Fibroblast of skin of back (primary cell): ENCODE measurements around the gene ZNF93. TPM values are rescaled to one million over a fixed set of nuclear protein-coding genes. Genes with fewer than 3 reads are reported as not detected.
A peak's percentile ranks its signal among the peaks of the same experiment; 100 is the strongest.
"Not testable (repeated sequence)": the region's sequence is repeated elsewhere in the genome, so short reads cannot be mapped to it uniquely, and the experiment has no call there.

Experiments
- DNase-seq: peaks from one replicate; pipeline ENCODE4 v3.0.0-alpha.2; 2013
- polyA plus RNA-seq, 2 experiments: library from polyadenylated mRNA; unstranded; fragments of 120-200 nt; gene quantifications; one replicate each; pipeline ENCODE4 v1.2.1, GENCODE V29; 2013; ENCODE audit not compliant: insufficient read length in 2 of 2

ZNF93 gene
- polyA plus RNA-seq (2013, experiment 1 of 2; ENCODE audit: insufficient read length): 10.5 TPM
- 5.7 TPM for polyA plus RNA-seq (2013, experiment 2 of 2; ENCODE audit: insufficient read length)

DNA sequence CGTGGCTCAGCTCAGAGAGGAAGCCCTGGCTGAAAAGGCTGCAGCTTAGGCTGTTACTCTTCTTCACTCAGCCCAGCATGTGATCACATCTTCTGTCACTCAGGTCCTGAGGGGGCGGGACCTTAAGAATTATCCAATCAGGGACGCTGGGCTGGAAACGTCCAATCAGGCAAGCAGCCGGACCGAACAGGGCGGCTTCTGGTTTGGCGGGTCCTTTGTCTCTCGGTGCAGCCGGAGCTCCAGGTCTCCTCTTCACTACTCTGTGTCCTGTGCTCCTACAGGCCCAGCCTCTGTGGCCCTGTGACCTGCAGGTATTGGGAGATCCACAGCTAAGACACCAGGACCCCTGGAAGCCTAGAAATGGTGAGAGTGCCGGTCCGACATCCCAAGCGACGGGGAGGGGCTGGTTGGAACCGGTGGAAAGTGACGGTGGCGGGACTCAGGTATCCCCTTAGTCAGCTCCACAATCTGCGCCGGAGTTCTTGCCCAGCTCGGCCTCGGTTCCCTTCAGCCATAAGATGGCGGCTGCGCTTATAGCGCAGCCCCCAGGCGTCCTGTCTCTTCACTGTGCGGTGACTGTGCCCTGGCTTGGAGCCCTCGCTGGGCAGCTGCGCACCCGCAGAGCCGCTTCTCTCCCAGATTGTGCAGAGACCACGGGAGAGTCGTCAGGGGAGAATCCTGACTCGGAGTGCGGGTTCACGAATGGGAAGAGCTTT lies at the start of gene ZNF93:
TSS of gene ZNF93 (plus strand) at position 218 of the 716 bp plus-strand sequence. CDS start at position 361, 143 bp downstream.
- DNase-seq: peak; percentile 98

DNA sequence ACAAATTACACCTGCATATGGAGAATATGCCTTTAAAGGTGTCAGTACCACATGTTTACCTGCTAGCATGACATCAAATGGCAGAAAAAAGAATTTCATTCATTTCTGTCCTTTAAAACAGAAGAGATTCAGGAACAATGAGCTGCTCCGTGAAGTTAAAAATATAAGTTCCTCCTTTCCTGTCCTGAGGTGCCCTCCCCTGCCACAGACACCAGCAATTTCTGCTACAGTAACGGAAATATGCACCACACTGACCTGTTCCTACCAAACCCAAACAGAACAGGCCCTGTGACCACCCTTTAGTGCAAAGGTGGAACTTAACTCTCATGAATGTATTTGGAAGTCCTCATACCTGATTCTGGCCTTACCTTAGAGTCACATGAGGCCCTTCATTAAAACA lies 49.0 kb upstream of the ZNF93 start:
- DNase-seq: not testable (repeated sequence)

DNA sequence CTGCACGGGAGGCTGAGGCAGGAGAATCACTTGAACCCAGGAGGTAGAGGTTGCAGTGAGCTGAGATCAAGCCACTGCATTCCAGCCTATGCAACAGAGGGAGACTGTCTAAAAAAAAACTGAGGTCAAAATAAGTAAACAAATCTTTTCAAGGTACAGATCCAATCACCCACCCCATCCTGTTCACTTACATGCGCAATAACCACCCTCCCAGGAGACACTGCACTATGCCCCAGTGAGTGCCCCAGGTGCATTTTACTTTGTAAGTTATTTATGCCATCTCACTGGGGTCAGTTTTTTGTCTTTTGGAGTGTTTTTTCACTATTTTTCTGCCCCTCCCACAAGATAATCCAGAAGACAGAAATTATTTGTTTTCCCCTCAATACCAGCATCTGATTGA lies 42.0 kb upstream of the ZNF93 start:
- no peak for DNase-seq

DNA sequence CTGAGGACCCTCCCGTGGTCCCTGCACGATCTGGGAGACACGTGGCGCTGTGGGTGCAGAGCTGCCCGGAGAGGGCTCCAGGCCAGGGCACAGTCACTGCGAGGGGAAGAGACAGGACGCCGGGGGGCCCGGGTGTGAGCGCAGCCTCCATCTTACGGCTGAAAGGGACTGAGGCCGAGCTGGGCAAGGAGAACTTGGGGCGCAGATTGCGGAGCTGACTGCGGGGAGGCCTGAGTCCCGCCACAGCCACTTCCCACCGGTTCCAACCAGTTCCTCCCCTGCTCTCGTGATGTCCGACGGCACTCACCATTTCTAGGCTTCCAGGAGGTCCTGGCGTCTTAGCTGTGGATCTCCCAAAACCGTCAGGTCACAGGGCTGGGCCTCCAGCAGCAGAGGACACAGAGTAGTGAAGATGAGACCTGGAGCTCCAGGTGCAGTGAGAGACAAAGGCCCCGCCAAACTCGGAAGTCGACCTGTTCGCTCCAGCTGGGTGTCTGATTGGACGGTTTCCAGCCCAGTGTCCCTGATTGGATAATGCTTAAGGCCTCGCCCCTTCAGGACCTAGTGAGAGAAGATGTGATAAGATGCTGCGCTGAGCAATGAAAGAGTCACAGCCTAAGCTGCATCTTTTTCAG lies 39.9 kb upstream of the ZNF93 start:
- DNase-seq: no peak

DNA sequence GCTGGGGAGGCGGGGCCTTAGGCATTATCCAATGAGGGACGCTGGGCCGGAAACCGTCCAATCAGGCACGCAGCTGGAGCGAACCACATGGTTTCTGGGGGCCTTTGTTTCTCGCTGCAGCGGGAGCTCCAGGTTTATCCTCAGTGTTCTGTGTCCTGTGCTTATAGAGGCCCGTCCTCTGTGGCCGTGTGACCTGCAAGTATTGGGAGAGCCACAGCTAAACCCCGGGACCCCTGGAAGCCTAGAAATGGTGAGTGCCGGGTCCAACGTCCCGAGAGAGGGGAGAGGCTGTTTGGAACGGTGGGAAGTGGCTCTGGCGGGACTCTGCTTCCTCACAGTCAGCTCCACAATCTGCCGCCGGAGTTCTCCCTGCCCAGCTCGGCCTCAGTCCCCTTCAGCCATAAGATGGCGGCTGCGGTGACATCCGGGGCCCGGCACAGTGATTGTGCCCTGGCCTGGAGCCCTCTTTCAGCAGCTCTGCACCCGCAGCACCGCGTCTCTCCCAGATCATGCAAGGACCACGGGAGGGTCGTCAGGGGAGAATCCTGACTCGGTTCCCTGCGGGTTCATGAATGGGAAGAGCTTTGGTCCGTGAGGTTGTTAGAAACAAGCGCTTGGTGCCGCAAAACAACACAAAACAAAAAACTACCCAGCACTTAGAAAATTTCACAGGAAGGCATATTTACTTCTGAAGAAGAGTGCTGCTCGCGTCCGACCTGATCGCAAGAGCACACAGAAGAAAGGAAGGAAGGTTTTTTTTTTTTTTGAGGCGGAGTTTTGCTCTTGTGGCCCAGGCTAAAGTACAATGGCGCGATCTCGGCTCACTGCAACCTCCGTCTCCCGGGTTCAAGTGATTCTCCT lies 34.8 kb upstream of the ZNF93 start, which contains the start of gene ZNF253:
TSS of gene ZNF253 (plus strand) at position 133 of the 861 bp plus-strand sequence. CDS start at position 248, 115 bp downstream.
- peak; percentile 96 for DNase-seq

DNA sequence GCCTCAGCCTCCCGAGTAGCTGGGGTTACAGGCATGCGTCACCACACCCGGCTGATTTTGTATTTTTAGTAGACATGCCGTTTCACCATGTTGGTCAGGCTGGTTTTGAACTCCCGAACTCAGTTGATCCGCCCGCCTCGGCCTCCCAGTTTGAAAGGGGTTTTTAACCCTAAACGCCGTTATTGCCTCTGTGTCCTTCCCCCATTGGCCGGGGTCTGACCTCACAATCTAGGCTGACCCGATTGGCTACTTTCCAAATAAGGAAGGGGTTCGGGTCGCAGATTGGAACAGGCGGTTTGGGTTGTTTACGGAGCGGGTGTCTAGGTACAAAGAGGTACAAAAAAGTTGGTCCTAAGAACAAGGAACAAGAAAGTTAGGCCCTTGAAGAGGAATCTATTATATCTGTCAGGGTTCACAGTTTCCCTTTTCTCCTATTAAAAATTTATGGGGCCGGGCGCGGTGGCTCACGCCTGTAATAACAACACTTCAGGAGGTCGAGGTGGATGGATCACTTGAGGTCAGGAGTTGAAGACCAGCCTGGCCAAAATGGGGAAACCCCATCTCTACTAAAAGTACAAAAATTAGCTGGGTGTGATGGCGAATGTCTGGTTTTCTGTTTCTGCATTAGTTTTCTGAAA lies 34.0 kb upstream of the ZNF93 start:
- DNase-seq: peak; percentile 9

DNA sequence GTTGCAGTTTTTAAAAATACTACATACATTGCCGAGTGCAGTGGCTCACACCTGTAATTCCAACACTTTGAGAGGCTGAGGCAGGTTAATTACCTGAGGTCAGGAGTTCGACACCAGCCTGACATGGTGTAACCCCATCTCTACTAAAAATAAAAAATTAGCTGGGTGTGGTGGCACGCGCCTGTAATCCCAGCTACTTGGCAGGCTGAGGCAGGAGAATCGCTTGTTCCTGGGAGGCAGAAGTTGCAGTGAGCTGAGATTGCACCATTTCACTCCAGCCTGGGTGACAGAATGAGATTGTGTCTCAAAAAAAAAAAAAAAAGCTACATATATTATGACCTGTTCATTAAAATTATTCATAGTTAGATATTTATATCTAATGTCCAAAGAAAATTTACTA lies 30.7 kb upstream of the ZNF93 start:
- not testable (repeated sequence) for DNase-seq

DNA sequence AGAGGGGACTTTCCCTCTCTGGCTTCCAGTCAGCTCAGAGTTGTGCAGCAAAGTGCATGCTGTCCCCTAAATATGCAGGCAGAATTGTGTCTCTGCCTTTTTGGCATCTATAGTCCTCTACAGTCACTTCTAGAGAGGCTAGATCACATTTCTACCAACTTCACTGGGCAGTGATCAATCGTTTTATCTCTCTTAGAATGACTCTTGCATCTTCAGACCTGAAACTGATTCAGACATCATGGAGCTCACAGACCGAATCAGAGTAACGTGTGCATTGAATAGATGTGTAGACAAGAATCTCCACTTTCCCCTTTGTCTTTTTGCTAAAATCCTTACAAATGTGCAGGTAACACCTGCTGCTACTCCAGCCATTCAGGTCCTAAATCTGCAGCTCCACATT lies 28.8 kb upstream of the ZNF93 start:
- DNase-seq: no peak

DNA sequence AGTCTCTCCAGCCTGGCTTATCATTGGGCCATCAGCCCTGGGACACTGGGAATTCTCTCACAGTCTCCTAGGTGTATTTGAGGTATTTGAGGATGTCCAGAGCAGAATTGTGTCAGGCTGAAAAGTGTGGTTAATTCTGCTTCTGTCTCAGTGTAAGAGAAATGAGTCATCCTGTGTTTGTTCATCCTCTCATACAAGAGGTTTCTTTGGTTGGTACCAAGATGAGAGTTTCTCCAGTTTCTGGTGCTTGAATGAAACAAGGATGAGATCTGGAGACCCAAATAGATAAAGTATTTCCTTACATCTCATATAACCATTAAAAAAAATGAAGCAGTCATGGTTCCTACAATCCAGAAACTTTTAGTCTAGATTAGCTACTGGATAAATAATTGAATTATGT lies 27.4 kb upstream of the ZNF93 start:
- DNase-seq: no peak

DNA sequence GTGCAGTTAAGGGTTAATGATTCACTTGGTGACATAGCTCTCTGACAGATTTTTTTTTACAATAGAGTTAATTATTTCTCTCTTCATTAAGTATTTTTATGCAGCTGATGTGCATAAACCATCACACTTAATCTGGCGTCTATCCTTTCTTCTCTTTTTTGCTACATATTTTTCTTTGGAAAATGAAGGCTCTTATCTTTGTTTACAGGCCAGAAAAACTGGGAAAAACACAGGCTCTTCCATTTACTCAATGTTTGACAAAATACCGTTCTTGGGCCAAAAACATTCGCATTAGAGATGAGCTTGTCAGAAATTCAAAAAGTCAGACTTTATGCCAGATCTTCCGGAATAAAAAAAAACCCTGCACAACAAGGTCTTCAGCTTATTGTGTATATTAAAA lies 23.0 kb upstream of the ZNF93 start:
- no peak for DNase-seq

DNA sequence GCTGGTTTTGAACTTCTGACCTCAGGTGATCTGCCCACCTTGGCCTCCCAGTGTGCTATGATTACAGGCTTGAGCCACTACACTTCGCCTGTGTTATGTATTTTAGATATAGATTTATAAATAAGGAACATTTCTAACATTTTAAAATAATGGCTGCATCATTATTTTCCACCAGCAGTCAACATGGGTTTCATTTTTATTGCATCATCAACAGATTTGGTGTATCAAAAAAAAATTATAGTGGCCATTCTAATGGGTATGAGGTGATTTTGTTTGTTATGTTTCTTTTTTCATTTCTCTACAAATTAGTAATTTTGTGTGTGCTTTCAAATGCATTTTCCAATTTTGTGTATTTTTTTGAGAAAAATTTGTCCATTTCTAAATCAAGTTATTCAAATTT lies 16.2 kb upstream of the ZNF93 start:
- DNase-seq: no peak

DNA sequence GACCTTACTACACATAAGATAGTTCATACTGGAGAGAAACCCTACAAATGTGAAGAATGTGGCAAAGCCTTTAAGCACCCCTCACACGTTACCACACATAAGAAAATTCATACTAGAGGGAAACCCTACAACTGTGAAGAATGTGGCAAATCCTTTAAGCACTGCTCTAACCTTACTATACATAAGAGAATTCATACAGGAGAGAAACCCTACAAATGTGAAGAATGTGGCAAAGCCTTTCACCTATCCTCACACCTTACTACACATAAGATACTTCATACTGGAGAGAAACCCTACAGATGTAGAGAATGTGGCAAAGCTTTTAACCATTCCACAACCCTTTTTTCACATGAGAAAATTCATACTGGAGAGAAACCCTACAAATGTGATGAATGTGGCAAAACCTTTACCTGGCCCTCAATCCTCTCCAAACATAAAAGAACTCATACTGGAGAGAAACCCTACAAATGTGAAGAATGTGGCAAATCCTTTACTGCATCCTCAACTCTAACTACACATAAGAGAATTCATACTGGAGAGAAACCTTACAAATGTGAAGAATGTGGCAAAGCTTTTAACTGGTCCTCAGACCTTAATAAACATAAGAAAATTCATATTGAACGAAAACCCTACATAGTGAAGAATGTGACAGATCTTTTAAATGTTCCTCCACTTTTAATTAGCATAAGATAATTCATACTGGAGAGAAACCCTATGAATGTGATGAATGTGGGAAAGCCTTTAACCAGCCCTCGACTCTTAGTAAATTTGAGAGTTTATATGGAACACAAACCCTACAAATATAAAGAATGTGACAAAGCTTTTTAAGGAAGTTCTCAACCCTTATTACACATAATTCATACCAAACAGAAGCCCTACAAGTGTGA lies 8.4 kb upstream of the ZNF93 start:
- DNase-seq: not testable (repeated sequence)

DNA sequence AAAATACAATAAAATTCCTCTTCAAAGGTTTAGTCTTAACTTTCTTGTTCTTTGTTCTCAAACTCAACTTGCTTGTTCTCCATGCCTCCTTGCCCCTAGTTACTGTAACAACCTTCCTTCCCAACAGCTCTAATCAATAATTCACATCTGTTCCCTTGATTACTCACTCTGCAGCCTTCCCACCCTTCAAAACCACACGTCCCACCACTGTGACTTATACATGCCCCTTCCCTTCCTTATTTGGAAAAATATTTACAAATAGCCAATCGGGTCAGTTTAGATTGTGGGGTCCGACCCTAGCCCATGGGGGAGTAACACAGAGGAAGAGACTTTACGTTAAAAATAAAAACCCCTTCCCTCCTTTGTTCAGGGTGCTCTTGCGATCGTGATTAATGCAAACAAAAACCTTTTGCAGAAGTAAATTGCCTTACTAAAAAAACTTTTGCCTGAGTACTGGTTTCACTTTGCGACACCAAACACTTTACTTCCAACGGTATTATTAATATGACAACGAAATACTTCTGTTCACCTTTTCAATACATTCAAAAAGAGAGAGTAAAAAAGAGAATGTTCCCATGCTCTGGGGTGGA lies 512 bp upstream of the ZNF93 start:
- peak; percentile 78 for DNase-seq

DNA sequence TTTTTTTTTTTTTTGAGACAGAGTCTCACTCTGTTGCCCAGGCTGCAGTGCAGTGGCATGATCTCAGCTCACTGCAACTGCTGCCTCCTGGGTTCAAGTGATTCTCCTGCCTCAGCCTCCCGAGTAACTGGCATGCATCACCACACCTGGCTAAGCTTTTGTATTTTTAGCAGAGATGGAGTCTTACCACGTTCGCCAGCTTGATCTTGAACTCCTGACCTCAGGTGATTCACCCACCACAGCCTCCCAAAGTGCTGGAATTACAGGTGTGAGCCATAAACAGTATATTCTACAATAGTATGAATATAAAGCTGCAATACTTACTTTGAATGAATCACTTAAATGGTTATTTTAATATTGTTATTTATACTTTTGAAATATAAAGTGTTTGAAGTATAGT lies 6.8 kb downstream of the ZNF93 start:
- DNase-seq: not testable (repeated sequence)

DNA sequence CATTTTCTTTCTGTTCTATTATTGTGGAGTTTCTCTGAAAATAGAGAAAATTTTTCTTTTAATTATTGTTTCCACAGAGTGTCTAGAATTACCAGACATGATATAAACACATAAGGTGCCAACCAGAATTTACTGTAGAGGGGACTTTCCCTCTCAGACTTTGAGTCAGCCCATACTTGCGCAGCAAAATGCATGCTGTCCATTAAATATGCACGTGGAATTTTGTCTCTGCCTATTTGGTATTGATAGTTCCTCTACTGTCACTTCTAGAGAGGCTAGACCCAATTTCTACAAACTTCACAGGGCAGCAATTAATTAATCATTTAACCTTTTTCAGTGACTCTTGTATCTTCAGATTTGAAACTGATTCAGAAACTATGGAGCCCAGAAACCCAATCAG lies 8.9 kb downstream of the ZNF93 start:
- DNase-seq: no peak

DNA sequence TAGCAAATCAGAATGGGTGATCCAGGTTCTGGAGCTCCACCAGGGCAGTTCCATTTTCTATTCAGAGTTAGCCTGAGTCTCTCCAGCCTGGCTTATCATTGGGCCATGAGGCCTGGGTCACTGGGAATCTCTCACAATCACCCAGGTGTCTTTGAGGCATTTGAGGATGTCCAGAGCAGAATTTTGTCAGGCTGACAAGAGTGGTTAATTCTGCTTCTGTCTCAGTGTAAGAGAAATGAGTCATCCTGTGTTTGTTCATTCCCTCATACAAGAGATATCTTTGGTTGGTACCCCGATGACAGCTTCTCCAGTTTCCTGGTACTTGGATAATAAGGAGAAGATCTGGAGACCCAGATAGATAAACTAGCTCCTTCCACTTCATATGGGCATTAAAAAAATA lies 10.4 kb downstream of the ZNF93 start:
- peak; percentile 11 for DNase-seq

DNA sequence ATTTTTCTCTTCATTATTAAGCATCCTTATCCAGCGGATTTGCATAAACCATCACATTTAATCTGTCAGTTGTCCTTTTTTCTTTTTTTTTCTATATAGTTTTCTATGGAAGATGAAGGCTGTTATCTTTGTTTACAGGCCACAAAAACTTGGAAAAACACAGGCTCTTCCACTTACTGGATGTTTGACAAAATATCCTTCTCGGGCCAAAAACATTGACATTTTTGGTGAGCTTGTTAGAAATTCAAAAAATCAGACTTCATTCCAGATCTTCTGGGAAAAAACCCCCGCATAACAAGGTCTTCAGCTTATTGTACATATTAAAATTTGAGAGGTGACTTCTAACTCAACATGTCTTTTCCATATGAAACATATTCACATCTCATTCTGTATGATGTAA lies 13.8 kb downstream of the ZNF93 start:
- no peak for DNase-seq

DNA sequence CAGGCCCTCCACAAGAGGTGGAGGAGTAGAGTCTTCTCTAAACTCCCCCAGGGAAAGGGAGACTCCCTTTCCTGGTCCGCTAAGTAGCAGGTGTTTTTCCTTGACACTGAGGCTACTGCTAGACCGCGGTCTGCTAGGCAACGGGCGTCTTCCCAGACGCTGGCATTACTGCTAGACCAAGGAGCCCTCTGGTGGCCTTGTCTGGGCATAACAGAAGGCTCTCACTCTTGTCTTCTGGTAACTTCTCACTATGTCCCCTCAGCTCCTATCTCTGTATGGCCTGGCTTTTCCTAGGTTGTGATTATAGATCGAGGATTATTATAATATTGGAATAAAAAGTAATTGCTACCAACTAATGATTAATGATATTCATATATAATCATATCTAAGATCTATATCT lies 29.7 kb downstream of the ZNF93 start:
- DNase-seq: not testable (repeated sequence)

DNA sequence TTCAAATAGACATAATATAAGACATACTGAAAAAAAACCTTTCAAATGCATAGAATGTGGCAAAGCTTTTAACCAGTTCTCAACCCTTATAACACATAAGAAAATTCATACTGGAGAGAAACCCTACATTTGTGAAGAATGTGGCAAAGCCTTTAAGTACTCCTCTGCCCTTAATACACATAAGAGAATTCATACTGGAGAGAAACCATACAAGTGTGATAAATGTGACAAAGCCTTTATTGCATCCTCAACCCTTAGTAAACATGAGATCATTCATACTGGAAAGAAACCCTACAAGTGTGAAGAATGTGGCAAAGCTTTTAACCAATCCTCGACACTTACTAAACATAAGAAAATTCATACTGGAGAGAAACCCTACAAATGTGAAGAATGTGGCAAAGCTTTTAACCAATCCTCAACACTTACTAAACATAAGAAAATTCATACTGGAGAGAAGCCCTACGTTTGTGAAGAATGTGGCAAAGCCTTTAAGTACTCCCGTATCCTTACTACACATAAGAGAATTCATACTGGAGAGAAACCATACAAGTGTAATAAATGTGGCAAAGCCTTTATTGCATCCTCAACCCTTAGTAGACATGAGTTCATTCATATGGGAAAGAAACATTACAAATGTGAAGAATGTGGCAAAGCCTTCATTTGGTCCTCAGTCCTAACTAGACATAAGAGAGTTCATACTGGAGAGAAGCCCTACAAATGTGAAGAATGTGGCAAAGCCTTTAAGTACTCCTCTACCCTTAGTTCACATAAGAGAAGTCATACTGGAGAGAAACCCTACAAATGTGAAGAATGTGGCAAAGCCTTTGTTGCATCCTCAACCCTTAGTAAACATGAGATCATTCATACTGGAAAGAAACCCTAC lies 32.9 kb downstream of the ZNF93 start:
- DNase-seq: not testable (repeated sequence)

DNA sequence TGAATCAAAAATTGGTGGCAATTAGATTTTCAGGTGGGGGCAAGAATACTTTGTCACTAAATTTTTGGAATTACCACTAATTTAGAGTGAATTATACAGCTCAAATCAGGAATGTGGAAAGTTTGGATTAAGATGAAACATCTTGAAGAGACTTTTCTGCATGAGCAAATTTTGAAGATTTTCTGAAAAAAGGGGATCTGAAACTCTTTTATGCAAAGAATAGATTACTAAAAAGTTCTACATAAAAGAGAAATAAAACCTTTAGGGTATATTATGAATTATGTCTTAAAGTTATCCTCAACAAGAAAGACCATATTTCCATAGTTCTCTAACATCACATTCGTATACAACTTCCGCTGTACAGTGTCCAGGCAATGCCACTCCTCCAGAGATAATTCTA lies 36.7 kb downstream of the ZNF93 start:
- no peak for DNase-seq
